Measurements from ENCODE around the gene AMIGO2.

- TF ChIP-seq CTCF (conservative IDR thresholded peaks at IDR 0.05 in 1 of 2, IDR thresholded peaks at IDR 0.05 in 1 of 2; ENCODE audit: extremely low read depth in 1 of 2, insufficient read depth in 1 of 2, low read depth in 1 of 2, low read length in 2 of 2) (no peak), EZH2 (IDR thresholded peaks at IDR 0.05; ENCODE audit: borderline replicate concordance, low read length) (no peak)
Measured at GRCh38 chr12:47029903-47030302, 49.9 kb downstream of the AMIGO2 start.

All from mammary epithelial cell (primary cell).